GM21576 (cell line): ENCODE data around the gene SHCBP1L.
"Not testable (repeated sequence)": the region's sequence is repeated elsewhere in the genome, so short reads cannot be mapped to it uniquely, and the experiment has no call there.

Experiments
- ATAC-seq: cut with Tn5 transposase; IDR thresholded peaks from one replicate; pipeline ENCODE4 v1.9.1; 2021; ENCODE audit warnings: mild to moderate bottlenecking, moderate library complexity; ENCODE audit not compliant: unreplicated experiment

SHCBP1L gene

GRCh38 chr1:182965861-182966260 lies 12.9 kb upstream of the SHCBP1L start:
- no peak for ATAC-seq

GRCh38 chr1:182965096-182965495 lies 12.1 kb upstream of the SHCBP1L start:
- no peak for ATAC-seq

- peak; percentile 98 for ATAC-seq
These were observed 9.7 kb upstream of the SHCBP1L start for GRCh38 chr1:182962554-182963115.

GRCh38 chr1:182960046-182960445 lies 7.1 kb upstream of the SHCBP1L start:
- no peak for ATAC-seq

GRCh38 chr1:182957902-182958395 lies 5.0 kb upstream of the SHCBP1L start:
- no peak for ATAC-seq

- no peak for ATAC-seq
These were observed 3.9 kb upstream of the SHCBP1L start for GRCh38 chr1:182956708-182957365.

- no peak for ATAC-seq
These were observed 2.9 kb upstream of the SHCBP1L start for GRCh38 chr1:182955596-182956588.

GRCh38 chr1:182953826-182954225 lies 860 bp upstream of the SHCBP1L start:
- no peak for ATAC-seq

- not testable (repeated sequence) for ATAC-seq
These were observed 9.6 kb downstream of the SHCBP1L start for GRCh38 chr1:182943336-182943735.

GRCh38 chr1:182942145-182942544 lies 10.8 kb downstream of the SHCBP1L start:
- not testable (repeated sequence) for ATAC-seq

GRCh38 chr1:182939413-182939812 lies 13.6 kb downstream of the SHCBP1L start:
- no peak for ATAC-seq

GRCh38 chr1:182935716-182936115 lies 17.2 kb downstream of the SHCBP1L start:
- no peak for ATAC-seq

- no peak for ATAC-seq
These were observed 22.0 kb downstream of the SHCBP1L start for GRCh38 chr1:182930985-182931384.

- peak; percentile 47 for ATAC-seq
These were observed 25.1 kb downstream of the SHCBP1L start for GRCh38 chr1:182927693-182928433.

GRCh38 chr1:182925661-182926060 lies 27.3 kb downstream of the SHCBP1L start:
- ATAC-seq = no peak

GRCh38 chr1:182917378-182917777 lies 35.6 kb downstream of the SHCBP1L start:
- ATAC-seq = no peak

GRCh38 chr1:182913401-182913800 lies 39.6 kb downstream of the SHCBP1L start:
- no peak for ATAC-seq

GRCh38 chr1:182910143-182910542 lies 42.8 kb downstream of the SHCBP1L start:
- no peak for ATAC-seq

GRCh38 chr1:182909578-182909977 lies 43.4 kb downstream of the SHCBP1L start:
- ATAC-seq = no peak

- ATAC-seq = no peak
These were observed 47.6 kb downstream of the SHCBP1L start for GRCh38 chr1:182905321-182905720.

GRCh38 chr1:182901946-182902345 lies 51.0 kb downstream of the SHCBP1L start:
- ATAC-seq = not testable (repeated sequence)
